Aorta (tissue), 5 donors: Measurements from ENCODE around the gene ANO9. TPM values are rescaled to one million over a fixed set of nuclear protein-coding genes. Genes with fewer than 3 reads are reported as not detected.

ENCODE experiments used
- ATAC-seq: fragments of 200-7000 bp; cut with Tn5 transposase; one replicate; pipeline ENCODE4 v1.9.1; 2022; ENCODE audit warnings: moderate library complexity; ENCODE audit not compliant: low FRiP score
- DNase-seq, 2 donors: peaks; one replicate each; pipeline ENCODE4 v3.0.0-alpha.2; 2020
- H3K27ac ChIP-seq, 2 donors: one replicate each; pipeline ENCODE4 v1.5.1; 2013; ENCODE audit warnings: low read length in 2 of 2, mild to moderate bottlenecking in 2 of 2, moderate library complexity in 2 of 2, control low read depth in 1 of 2, inconsistent platforms in 1 of 2, low read depth in 1 of 2
- H3K27me3 ChIP-seq, 2 donors: one replicate each; pipeline ENCODE4 v1.6.1; 2013; ENCODE audit warnings: control low read depth in 1 of 2, low read length in 1 of 2, mild to moderate bottlenecking in 1 of 2, moderate library complexity in 1 of 2; ENCODE audit not compliant: insufficient read depth in 2 of 2, control insufficient read depth in 1 of 2
- H3K36me3 ChIP-seq, 2 donors: one replicate each; pipeline ENCODE4 v1.6.1; 2013; ENCODE audit warnings: control low read depth in 1 of 2, low read length in 1 of 2, mild to moderate bottlenecking in 1 of 2; ENCODE audit not compliant: insufficient read depth in 2 of 2, control insufficient read depth in 1 of 2
- H3K4me1 ChIP-seq, 2 donors: one replicate each; pipeline ENCODE4 v1.6.1; 2013; ENCODE audit warnings: low read length in 2 of 2, control low read depth in 1 of 2, mild to moderate bottlenecking in 1 of 2, moderate library complexity in 1 of 2; ENCODE audit not compliant: insufficient read depth in 2 of 2, control insufficient read depth in 1 of 2
- H3K4me3 ChIP-seq, 2 donors: one replicate each; pipeline ENCODE4 v1.5.1; 2013; ENCODE audit warnings: low read length in 2 of 2, control low read depth in 1 of 2, mild to moderate bottlenecking in 1 of 2
- H3K9me3 ChIP-seq: one replicate; pipeline ENCODE4 v1.6.1; 2013; ENCODE audit warnings: mild to moderate bottlenecking, low read length; ENCODE audit not compliant: control insufficient read depth
- WGBS, 2 donors: extraction: QIAGEN DNeasy Blood & Tissue Kit; methylation state at CpG; one replicate each; pipeline ENCODE4 v1.1.7; 2013; 5-methylcytosine and 5-hydroxymethylcytosine counted together
- intact Hi-C, 2 donors: fragments of 100-400 bp; cut with DNase I; formaldehyde crosslinking; loops; one replicate each; pipeline versions ENCODE4 v1.14.2 to v1.15.0; 2022
- polyA plus RNA-seq, 2 donors: library from polyadenylated mRNA; stranded (reverse); fragments of 200-250 nt; gene quantifications; one replicate each; pipeline ENCODE4 v1.2.3, GENCODE V29; 2013
- total RNA-seq, 2 donors: library from RNA; stranded (reverse); fragmentation: NEBNext Ultra II Directional; extraction: Animal tissue kit (Norgen Biotek cat#: 25700); gene quantifications; one replicate each; pipeline ENCODE4 v1.2.1, GENCODE V29; 2021
- donor health status: healthy with polysubstance abuse.
- donor health status: Bipolar disorder and iron deficiency.
- donor health status: DM: no; HTN: no; CAD: no.
- donor health status: DM: no; HTN: no; CAD: no.
- donor health status: DM: yes; HTN: yes; CAD: no.

ANO9 gene
- total and polyA plus RNA-seq, 4 donors = 0.41 to 8.1 (median 2.0) TPM

DNA sequence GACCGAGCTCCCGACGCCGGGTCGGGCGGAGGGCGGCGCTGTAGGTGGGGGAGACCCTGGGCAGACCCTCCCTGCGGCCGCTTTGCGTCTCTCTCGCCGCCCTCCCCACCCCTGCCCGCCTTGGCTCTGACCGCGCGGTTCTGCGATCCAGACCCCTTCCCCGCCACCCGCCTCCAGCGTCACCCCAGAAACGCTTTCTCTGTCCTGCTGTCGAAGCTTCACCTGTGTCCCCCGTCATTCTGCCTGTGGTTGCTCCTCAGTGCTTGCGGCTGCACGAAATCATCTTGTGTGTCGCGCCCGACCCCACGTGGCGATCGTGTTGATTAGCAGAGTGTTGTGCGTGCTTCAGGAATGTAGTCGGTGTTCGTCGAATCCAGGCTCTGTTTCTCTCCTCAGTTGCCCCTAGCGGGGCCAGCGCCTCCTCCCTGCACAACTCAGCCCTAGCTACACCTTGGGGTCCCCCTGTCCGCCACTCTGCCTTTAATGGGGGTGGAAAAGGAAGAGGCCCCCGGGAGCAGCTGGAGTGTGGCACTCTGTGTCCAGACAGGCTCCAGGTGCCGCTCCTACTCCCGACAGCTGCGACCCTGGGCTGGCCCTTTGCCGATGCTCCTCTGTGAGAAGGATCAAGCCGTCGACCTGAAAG, 9.1 kb upstream of the ANO9 start:
- DNase-seq (peak; percentile 76 to 85), ATAC-seq (no peak)
- Histone ChIP-seq H3K27me3 (no peaks in the 10 kb centered on the region), H3K4me1 (no peaks in the 10 kb centered on the region), H3K4me3 (peak overlapping the region; percentile 67 to 90), H3K9me3 (no peaks in the 10 kb centered on the region), H3K36me3 (no peaks in the 10 kb centered on the region), H3K27ac (no peak overlapping the region)
- WGBS, 2 donors = 2 to 3% methylated on average over 32 to 46 of the region's 46 CpGs
- intact Hi-C loops = loop anchor here in 1 of 2 donors (10.0 kb wide), 1 partner anchor 54 kb away; the partner anchor contains the start of gene RNH1

DNA sequence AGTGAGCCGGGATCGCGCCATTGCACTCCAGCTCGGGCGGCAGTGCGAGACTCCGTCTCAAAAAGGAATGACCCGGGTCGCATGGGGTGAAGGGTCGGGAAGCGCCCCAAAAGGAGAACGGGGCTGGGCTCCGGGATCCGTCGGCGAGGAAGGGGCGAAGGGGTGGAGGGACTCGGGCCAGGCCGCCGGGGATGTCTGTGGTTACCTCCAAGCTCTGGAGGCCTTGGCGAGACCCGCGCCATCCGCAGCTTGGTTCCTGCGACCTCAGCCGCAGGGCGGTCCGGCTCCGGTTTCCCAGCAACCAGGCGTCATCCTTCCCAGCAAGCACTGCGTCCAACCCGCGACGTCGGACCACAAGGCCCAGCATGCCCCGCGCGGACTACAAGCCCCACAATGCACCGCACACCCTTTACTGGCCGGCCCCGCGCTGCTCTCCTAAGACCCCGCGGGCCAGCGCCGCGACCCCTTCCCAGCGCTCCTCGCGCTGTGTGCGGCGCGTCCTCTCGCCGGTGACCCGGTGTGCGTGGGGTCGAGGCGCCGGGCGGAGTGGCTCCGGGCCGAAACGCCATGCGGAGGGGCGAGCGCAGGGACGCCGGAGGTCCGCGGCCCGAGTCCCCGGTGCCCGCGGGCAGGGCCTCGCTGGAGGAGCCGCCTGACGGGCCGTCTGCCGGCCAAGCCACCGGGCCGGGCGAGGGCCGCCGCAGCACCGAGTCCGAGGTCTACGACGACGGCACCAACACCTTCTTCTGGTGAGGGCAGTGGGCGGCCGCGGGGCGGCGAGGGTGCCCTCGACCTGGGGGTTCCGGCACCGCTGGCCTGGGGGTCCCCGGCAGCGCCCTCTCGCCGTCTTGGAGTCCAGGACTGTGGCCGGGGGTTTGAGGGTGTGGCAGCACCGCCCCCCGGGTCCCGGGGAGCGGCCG, 8.3 kb upstream of the ANO9 start, which contains the start of gene PTDSS2:
Gene PTDSS2 (plus strand): TSS at position 391 of the 920 bp plus-strand sequence. CDS start 177 bp downstream, at position 568.
- Histone ChIP-seq H3K27me3 (no peaks in the 10 kb centered on the region), H3K9me3 (no peaks in the 10 kb centered on the region), H3K27ac (peak within 1 kb of the TSS in 1 of 2 donors; percentile 62), H3K4me3 (peak within 1 kb of the TSS; percentile 67 to 90), H3K36me3 (no peaks in the 10 kb centered on the region), H3K4me1 (no peaks in the 10 kb centered on the region)
- ATAC-seq = peak; percentile 94
- intact Hi-C loops = loop anchor here (5.0 to 10.0 kb wide), 2 partner anchors 55 to 243 kb away; partner anchors contain the start of genes BET1L (in 1 of the 2), RIC8A (in 1 of the 2) and RNH1 (in 1 of the 2)
- peak; percentile 98 to 99 for DNase-seq
- WGBS, 2 donors = 0% methylated on average over 93 to 108 of the region's 108 CpGs

DNA sequence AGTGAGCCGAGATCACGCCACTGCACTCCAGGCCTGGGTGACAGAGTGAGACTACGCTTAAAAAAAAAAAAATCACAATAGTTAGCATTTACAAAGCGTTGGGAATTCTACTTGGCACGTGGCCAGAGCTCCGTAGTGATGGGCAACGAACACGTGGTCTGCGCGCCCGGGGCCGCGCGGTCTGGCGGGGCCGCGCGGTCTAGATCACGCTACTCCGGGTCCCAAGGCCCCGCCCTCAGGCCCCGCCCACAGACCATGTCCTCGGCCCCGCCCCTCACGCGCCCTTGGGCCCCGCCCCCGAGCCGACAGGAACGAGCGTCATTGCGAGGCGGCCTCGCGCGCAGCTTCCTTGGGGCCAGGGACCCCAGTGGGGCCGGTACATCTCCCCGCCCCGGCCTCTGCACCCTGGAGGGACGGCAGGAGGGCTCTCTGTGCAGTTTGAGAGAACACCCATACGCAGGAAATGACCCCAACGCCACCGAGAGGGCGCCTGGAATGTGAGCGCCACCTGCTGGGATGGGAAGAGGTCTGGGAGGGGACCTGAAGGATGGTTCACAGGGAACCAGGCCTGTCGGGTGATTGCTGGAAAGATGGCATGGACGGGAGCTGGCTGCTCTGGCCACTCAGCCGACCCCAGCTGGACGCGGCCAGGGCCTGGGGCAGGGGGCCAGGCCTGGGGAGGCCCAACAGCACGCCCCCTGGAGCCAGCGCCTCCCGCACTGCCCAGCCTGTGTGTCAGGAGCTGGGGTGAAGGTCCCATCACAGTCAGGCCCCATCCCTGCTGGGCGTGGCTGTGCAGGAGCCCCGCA, 6.3 kb upstream of the ANO9 start:
- ATAC-seq (peak; percentile 95), DNase-seq (peak; percentile 96 to 99)
- 2 to 3% methylated on average over 49 to 55 of the region's 55 CpGs for WGBS, 2 donors
- H3K4me1 ChIP-seq = no peaks in the 10 kb centered on the region
- H3K9me3 ChIP-seq = no peaks in the 10 kb centered on the region
- no peaks in the 10 kb centered on the region for H3K36me3 ChIP-seq
- H3K4me3 ChIP-seq = peak overlapping the region; percentile 16 to 30
- peak overlapping the region; percentile 58 to 85 for H3K27ac ChIP-seq
- intact Hi-C loops = loop anchor here in 1 of 2 donors (1.0 to 5.0 kb wide), 2 partner anchors 58 to 241 kb away; partner anchors contain the start of genes BET1L and RIC8A
- no peaks in the 10 kb centered on the region for H3K27me3 ChIP-seq

DNA sequence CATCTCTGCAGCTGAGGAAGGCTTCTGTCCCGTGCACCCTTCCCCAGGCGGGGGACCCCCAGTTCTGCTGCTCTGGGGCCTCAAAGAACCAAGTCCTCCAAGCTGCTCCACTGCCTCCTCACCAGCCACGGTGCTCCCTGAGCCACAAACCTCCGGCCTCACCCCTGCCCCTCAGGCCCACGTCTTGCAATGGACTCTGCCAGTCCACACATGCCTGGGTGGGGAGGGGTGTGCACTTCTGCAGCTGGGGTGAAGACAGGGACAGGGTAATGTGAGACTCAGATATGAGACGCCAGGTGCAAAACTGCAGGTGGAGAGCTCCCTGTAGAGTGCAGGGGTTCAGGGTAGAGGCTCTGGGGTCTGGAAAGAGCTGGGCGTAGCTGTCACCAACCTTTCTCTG, 5.1 kb upstream of the ANO9 start:
- Histone ChIP-seq H3K9me3 (no peaks in the 10 kb centered on the region), H3K27me3 (no peaks in the 10 kb centered on the region), H3K36me3 (no peaks in the 10 kb centered on the region), H3K27ac (no peak overlapping the region), H3K4me1 (no peaks in the 10 kb centered on the region), H3K4me3 (no peak overlapping the region)
- DNase-seq (peak in 1 of 2 donors; percentile 36), ATAC-seq (no peak)
- 63 to 67% methylated on average over 7 of the region's 7 CpGs for WGBS, 2 donors
- intact Hi-C loops = loop anchor here in 1 of 2 donors (5.0 kb wide), 1 partner anchor 240 kb away; the partner anchor contains the start of genes BET1L and RIC8A

DNA sequence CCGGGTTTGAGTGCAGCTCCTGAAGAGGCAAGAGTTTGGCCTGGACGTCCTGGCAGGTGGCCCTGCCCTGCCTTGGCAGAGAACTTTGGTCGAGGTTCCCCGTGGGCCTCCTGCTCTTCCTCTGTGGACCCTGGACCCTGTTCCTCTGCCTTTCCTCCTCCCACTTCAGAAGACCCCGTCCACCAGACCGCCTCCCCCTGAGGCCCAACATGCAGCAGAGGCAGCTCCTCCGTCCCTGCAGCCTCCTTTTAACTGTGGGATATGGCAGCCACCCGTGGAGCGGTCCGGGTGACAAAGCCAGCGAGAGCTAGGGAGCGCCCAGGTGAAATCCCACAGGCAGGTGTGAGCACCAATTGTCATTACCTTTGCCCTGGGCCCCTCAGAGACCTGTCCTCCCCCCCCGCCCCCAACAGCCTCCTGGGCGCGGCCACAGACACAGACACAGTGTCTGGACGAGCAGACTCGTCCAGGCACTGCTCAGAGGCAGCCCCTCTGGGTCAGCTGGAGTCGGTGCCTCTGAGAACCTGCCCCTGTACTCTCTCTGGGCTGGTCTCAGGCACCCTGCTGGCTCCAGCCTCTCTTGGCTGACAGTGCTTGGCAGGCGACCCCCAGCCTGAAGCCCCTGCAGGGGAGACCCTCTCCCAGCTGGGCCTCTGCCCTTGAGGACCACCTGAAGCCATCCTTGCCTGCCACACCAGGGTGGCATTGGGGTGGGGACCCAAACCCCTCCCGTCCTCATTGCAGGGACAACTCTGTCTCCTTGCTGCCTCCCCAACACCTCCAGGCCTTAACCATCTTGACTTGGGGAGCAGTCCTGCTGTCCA, 4.2 kb upstream of the ANO9 start:
- Histone ChIP-seq H3K9me3 (no peaks in the 10 kb centered on the region), H3K4me1 (no peaks in the 10 kb centered on the region), H3K36me3 (no peaks in the 10 kb centered on the region), H3K27me3 (no peaks in the 10 kb centered on the region), H3K4me3 (no peak overlapping the region), H3K27ac (no peak overlapping the region)
- intact Hi-C loops = loop anchor here in 1 of 2 donors (5.0 kb wide), 1 partner anchor 239 kb away; the partner anchor contains the start of genes BET1L and RIC8A
- ATAC-seq (no peak), DNase-seq (peak; percentile 32 to 46)
- WGBS, 2 donors = 61 to 69% methylated on average over 19 to 20 of the region's 20 CpGs

DNA sequence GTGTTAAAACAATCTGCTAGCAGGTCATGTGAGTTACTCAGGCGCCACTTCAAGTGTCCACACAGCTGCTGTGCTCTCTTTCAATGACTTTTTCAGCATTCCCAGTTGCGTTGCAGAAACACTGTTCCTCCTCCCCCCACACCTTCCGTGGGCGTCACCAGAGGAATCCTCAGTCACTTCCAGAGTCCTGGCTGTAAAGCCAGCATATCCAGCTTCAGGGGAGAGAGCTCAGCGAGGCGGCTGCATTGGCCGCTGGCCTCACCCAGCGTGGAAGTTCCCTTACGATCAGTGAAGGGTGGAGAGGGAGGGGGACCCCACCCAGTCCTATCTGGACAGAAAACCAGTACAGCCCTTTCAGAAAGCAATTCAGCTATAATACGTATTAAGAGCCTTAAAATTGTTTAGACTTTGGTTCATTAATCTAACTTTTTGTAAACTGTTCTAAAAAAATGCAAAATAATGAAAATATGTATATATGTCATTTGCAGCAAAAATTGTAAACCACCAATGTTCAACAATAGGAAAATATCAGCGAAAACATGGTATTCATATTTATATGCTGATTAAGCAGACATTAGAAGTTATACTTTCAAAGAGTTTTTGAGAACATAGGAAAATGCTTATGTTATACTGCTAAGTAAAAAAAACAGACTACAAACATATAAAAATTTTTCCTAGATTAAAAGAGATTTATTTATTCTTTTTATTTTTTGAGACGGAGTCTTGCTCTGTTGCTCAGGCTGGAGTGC, 2.8 kb upstream of the ANO9 start:
- peak in 1 of 2 donors; percentile 70 for DNase-seq
- Histone ChIP-seq H3K4me1 (no peaks in the 10 kb centered on the region), H3K27me3 (no peaks in the 10 kb centered on the region), H3K36me3 (no peaks in the 10 kb centered on the region), H3K4me3 (no peak overlapping the region), H3K27ac (no peak overlapping the region), H3K9me3 (no peaks in the 10 kb centered on the region)
- ATAC-seq = no peak
- WGBS, 2 donors = 34% methylated on average over 12 of the region's 12 CpGs
- intact Hi-C loops = loop anchor here in 1 of 2 donors (5.0 kb wide), 1 partner anchor 237 kb away; the partner anchor contains the start of genes BET1L and RIC8A

DNA sequence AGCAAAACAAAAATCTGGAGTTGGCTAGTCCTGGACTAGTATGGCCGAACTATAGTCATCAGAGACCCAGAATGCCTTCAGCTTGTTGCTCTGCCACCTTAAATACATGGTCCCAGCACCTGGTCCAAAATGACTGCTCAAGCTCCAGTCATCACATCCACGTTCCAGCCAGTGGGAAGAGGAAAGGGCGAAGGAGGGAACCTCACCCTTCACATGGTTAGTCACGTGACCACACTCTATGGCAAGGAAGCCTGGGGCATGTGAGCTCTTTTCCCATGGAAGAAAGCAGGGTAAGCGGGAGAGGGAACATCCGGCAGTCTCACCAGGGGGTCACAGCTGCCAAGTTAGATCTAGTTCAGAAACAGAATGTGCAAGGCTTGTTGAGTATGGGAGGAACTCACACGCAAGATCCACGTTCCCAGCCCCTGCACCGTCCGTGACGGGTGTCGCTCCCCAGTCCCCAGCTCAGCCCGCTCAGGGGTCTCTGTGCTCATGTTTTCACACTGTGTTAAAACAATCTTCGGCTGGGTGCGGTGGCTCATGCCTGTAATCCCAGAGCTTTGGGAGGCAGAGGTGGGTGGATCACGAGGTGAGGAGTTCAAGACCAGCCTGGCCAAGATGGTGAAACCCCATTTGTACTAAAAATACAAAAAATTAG, 1.9 kb upstream of the ANO9 start:
- Histone ChIP-seq H3K9me3 (no peaks in the 10 kb centered on the region), H3K27ac (no peak overlapping the region), H3K4me1 (no peaks in the 10 kb centered on the region), H3K27me3 (no peaks in the 10 kb centered on the region), H3K4me3 (no peak overlapping the region), H3K36me3 (no peaks in the 10 kb centered on the region)
- no peak for ATAC-seq
- peak; percentile 33 to 50 for DNase-seq
- intact Hi-C loops = no loop called here
- 69 to 70% methylated on average over 16 of the region's 16 CpGs for WGBS, 2 donors
